HG02610 (cell line): ENCODE results near the gene HACD1.

ENCODE experiments used
- ATAC-seq: cut with Tn5 transposase; IDR thresholded peaks from one replicate; pipeline ENCODE4 v1.9.1; 2021; ENCODE audit warnings: mild to moderate bottlenecking, moderate library complexity; ENCODE audit not compliant: unreplicated experiment

HACD1 gene

DNA sequence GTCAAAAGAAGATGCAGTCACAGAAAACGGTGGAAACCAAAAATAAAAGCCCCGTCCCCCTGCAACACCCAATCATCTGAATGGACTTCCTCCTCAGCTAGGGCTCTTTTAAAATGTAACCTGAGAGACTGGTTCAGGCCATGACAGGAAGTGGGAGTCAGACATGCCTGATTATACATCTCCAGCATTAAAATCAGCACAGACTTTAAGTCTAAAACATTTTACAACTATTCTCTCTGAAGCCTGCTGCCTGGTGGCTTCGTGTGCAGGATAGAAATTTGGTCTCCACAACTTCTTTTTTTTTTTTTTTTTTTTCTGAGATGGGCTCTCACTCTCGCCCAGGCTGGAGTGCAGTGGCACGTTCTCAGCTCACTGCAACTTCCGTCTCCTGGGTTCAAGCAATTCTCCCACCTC lies 30.3 kb downstream of the HACD1 start:
- peak; percentile 65 for ATAC-seq

DNA sequence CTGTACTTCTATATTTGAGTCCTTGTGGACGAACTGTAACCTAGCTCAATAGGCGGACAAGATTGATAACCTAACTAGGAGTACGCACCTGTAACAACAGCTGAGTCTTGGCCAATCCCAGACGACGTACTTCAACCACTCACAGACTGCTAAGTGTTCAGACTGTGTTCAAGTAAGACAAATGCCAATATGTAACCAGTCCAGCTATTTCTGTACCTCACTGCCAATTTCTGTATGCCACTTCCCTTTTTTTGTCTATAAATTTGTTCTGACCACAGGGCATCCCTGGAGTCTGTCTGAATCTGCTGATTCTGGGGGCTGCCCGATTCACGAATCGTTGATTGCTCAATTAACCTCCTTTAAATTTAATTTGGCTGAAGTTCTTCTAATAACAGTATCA lies 32.2 kb downstream of the HACD1 start:
- peak; percentile 69 for ATAC-seq

DNA sequence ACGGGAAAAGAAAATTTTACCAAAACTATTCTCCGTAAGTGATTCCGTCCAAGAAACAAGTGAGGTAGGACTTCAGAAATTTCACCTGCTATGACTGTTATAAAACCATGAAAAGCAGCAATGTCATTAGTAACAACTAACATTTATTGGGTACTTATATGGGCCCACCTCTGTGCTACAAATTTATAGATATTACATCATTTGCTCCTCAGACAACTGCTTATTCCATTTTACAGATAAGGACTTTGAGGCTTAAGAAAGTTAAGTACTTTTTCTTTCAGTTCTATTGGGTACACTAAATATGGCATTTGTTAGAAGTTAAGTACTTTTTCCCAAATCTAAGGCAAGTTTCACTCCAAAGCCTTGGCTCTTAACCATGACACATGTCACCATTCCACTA lies 36.3 kb downstream of the HACD1 start:
- no peak for ATAC-seq

DNA sequence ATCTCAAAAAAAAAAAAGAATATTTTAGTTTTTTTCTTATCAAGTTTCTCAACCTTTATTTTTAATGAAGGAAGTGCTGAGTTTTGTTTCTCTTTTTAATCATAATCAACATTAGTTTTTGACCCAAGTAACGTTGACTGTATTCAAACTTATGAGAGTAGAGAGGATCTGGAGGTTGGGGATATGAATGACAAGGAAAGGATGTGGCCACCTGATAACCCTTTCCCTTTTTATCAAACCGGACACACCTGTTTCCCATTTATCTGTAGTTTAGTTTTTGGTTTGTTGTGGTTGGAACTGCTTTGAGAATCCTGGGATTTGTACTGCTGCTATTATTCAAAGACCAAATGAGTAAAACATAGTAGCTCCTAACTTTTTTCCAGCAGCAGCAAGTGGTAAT lies 38.6 kb downstream of the HACD1 start:
- ATAC-seq, result no peak

DNA sequence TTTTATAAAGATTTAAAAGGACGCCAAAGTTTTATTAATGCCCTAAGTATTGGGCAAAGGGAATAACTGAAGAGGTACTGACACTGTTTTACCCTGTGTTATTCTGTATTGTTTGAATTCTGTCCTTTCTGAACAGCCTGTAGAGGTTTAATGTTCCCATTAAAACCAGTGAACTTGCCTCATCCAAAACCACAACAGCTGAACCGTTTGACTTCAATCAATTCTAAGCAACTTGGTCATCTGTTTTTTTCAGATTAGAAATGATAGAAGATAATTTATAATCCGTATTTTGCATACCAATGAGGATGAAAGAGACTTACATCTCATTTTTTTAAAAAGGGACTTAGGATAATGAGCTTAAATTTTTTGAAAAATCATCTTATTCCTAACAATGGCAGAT lies 40.4 kb downstream of the HACD1 start:
- ATAC-seq, result no peak

DNA sequence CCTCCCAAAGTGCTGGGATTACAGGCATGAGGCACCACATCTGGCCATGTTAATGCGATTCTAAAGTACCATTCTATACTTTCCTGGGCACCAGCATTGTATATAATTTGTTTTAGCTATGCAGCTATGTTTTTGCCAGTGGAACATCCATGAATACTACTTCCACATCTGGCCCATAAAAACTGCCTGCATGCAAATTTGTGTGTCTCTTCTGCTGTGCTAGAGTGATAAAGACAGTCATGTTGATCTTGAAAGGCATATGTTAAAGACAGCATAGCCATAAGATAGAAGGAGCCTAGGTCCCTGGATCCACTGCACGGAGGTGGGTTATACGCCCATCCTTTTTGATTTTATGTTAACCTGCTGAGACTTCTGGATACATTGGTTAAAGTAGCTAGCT lies 52.3 kb downstream of the HACD1 start:
- ATAC-seq, result no peak

DNA sequence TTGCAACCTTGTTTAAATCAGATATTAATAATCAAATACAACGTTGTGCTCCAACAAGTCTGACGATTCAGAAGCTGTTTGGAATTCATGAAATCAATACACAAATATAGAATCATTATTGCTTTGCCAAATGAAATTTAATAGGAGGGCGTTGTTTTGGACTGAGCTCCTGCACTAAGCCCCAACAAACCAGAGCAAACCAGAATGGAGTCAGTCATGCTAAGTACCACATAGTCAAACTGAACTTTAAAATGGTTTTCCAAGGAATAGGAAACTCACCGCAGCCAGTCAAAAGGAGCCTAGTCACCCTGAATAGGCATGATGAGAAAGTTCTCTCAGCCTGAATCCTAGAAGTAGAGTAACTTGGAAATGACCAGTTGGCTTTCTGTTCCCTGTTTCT lies 53.7 kb downstream of the HACD1 start:
- no peak for ATAC-seq

DNA sequence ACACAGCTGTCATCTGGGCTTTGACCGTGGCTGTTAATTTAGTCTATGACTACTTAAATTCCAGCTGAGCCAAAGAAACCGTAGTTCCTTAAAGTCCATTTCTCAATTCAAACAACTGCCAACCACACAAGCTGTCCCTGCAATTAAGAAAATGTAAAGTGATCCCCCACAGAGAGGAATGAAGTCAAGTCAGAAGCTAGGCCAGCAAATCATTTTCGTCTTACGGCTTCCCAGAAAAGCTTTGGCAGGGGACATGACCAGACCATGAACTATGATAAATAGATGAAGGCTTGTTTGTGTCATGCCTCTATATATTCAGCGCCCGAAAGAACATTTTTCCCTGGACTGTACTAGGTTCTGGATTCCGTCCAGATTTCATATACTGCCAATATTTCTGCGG lies 54.6 kb downstream of the HACD1 start:
- ATAC-seq, result no peak

DNA sequence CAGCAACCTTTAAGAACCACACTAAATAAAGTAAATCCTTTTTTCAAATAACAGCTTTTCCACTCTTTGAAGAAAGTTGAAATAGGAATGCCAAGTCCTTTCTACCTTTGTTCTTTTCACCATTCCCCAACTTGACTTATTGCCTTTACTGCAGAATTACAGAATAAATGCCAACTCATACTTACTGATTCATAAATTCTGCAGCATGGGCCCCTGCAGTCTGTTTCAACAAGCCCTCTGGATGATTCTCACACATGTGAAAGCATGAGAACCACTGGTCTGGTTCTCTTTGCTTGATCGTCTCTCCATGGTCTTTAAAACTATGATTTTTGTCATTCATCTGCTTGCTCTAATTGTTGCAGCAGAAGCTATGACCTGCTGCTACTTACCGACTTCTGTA lies 56.1 kb downstream of the HACD1 start:
- ATAC-seq, result no peak

DNA sequence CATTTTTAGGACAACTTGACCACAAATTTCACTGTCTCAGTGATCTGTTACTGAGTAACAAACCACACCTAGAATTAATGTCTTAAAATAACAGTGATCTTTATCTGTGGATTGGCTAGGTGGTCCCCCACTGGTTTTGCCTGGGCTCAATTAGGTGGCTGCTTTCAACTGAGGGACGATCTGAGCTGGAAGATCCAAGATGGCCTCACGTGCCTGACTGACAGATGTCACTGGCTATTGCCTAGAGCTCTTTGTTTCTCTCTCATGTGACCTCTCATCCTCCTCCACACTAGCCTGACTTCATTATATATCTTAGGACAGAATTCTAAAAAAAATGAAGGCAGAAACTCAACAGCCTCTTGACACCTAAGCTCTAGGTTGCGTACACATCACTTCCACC lies 59.7 kb downstream of the HACD1 start:
- no peak for ATAC-seq

DNA sequence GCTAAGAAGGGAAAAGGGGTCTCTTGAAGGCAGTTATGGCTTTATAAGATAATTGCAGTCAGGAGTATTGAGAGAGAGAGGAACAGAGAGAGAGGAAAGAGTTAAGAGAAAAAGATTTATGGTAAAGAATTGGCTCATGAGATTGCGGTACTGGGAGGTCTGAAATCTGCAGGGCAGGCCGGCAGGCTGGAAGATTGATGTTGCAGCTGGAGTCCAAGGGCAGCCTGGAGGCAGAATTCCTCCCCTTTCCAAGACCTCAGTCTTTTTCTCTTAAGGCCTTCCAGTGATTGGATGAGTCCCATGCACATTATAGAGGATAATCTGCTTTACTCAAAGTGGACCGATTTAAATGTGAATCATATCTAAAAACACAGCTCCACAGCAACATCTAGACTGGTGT lies 68.4 kb downstream of the HACD1 start:
- no peak for ATAC-seq

DNA sequence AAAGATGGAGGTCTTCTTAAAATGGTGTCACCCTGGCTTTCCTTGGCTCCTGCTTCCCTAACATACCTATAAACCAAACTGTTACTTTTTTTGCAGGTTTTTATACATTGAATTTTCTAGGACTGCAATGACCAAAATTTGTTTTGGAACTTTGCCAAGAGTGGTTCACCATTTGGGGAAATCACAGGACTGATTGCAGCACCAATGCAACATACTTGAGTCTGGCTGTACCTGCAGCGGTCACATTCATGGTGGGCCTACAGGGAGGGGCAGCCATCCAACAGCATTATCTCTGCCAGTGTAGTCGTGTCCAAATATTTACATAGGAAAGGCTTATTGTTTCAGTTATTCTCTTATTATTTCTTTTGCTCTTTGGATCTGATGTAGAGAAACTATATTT lies 69.0 kb downstream of the HACD1 start:
- no peak for ATAC-seq

DNA sequence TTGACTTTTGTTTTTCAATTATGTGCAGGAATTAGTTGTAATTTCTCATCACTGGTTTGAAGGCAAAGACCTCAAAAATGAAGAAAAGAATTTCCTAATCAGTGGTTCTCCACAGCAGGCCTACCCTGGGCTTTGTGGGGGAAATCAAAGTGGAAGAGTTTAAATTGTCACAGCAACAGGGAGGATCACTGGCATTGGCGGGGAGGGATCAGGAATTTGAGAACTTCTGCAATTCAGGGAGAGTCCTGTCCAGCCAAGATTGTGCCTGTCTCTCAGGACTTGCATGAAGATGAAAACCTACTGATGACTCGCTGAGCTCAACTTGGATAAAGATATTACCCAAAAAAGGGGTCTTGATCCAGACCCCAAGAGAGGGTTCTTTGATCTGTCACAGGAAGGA lies 70.1 kb downstream of the HACD1 start:
- no peak for ATAC-seq

DNA sequence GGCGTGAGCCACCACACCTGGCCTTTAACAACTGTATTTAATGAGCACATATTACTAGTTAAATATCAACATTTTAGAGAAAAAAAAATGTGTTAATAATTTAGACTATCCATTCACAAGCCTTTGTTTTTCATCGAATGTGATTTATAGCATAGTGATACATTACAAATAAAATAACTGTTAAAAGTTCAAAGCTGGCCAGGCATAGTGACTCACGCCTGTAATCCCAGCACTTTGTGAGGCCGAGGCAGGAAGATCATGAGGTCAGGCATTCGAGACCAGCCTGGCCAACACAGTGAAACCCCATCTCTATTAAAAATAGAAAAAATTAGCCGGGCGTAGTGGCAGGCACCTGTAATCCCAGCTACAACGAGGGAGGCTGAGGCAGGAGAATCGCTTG lies 72.7 kb downstream of the HACD1 start:
- no peak for ATAC-seq
